SK-N-MC (cell line): ENCODE data around the gene RTL3.

ENCODE experiments used
- DNase-seq: peaks from one replicate; pipeline ENCODE4 v3.0.0-alpha.2; 2011; ENCODE audit warnings: low read depth, low spot score
- H3K27ac ChIP-seq: fragments of 200-600 bp; sonication (generic); 2 replicates; pipeline ENCODE4 v1.5.1; 2016; ENCODE audit warnings: mixed run types
- H3K36me3 ChIP-seq: fragments of 200-600 bp; sonication (generic); 2 replicates; pipeline ENCODE4 v1.6.1; 2017; ENCODE audit warnings: antibody characterized with exemption, low read length, mixed read lengths; ENCODE audit not compliant: insufficient read depth
- H3K4me3 ChIP-seq: fragments of 200-600 bp; sonication (generic); 2 replicates; pipeline ENCODE4 v1.5.1; 2016
- H3K9ac ChIP-seq: fragments of 200-600 bp; sonication (generic); 2 replicates; pipeline ENCODE4 v1.8.0; 2017; ENCODE audit warnings: mixed run types, mixed read lengths; ENCODE audit not compliant: insufficient read length
- H3K9me3 ChIP-seq: fragments of 200-600 bp; sonication (generic); 2 replicates; pipeline ENCODE4 v1.6.1; 2017; ENCODE audit warnings: low read depth, mild to moderate bottlenecking, antibody characterized with exemption, low read length, moderate library complexity, mixed read lengths
- EZH2 ChIP-seq: fragments of 200-600 bp; sonication (generic); IDR thresholded peaks from one replicate; pipeline ENCODE4 v1.6.1; 2017; ENCODE audit warnings: antibody characterized with exemption
- FOXP2 ChIP-seq: optimal IDR thresholded peaks from 2 replicates; pipeline ENCODE3; 2011; ENCODE audit warnings: mild to moderate bottlenecking, moderate library complexity; ENCODE audit not compliant: insufficient read depth; ENCODE audit errors: extremely low read length, control extremely low read depth
- POLR2AphosphoS5 ChIP-seq: IDR thresholded peaks from 2 replicates; pipeline ENCODE4 v1.6.1; 2012; ENCODE audit warnings: mild to moderate bottlenecking, low read depth, low read length, borderline replicate concordance

RTL3 gene

DNA sequence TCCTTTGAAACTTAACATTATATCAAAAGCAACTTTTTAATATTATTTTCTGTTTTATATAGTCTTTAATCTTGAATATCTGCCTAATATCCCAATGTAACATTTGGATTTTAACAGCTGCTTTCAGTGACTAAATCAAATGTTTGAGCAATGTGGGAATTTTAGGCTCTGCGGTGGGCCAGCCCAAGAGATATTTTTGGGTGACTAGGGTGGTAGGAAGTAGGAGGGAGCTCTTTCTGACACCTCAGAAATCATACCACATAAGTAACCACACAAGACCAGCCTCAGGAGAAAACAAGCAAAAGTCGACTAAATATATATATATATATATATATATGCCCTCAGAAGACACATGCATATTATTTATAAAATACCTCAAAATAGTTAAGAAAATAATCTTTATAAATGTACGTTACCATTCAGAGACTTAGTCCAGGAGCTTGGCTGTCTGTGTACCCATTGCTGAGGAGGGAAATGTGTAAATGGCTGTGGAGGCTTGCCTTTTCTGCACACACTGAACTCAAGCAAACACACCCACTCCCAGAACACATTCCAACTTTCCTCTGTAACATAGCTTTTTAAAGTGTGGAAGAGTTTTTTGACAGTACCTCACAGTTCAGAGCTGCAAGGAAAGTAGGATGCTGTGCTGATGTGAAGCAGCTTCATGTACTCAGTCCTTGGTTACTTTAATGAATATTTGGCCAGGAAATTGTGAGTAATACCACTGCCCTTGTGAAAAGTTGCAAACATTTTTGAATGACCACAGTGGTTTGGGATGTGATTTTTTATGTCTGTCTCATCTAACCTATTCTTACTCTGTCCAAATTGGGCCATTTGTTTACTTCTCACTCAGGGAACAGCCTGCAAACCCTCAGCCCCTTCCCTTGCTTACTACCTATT is at the start of gene RTL3:
TSS of gene RTL3 (minus strand) at position 484 of the 900 bp plus-strand sequence. CDS start 908 bp downstream, outside the sequence.
- Histone ChIP-seq H3K9me3 (no peaks in the 10 kb centered on the region), H3K27ac (no peak within 1 kb of the TSS), H3K36me3 (no peaks in the 10 kb centered on the region), H3K9ac (no peak within 1 kb of the TSS), H3K4me3 (no peak within 1 kb of the TSS)
- no peak for TF ChIP-seq EZH2
- TF ChIP-seq POLR2AphosphoS5 = no peak
- no peak for TF ChIP-seq FOXP2
- DNase-seq = no peak

DNA sequence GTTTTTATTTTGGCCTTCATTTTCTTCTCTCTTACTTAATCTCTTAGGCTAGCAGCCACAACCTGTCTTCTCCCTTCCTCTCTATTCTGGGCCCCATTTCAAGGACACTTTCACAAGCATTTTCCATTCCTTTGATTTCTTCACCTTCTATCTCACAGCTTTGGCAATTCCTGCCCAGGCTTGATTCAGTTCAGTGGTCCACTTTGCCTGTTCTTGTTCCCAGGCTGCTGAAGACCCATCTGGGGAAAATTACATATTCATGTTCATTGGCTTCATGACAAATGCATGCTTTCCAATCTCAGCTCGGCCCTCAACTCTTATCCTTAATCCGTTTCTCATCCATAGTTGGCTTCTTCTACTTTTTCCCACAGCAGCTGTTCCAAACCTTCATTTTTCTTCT is 49.7 kb upstream of the RTL3 start:
- no peak for DNase-seq
- Histone ChIP-seq H3K4me3 (no peak overlapping the region), H3K9me3 (no peaks in the 10 kb centered on the region), H3K27ac (peak overlapping the region; percentile 16; the same call in 1 of the 2 replicates), H3K36me3 (no peaks in the 10 kb centered on the region), H3K9ac (no peak overlapping the region)
- TF ChIP-seq EZH2 (no peak), FOXP2 (no peak), POLR2AphosphoS5 (no peak)

DNA sequence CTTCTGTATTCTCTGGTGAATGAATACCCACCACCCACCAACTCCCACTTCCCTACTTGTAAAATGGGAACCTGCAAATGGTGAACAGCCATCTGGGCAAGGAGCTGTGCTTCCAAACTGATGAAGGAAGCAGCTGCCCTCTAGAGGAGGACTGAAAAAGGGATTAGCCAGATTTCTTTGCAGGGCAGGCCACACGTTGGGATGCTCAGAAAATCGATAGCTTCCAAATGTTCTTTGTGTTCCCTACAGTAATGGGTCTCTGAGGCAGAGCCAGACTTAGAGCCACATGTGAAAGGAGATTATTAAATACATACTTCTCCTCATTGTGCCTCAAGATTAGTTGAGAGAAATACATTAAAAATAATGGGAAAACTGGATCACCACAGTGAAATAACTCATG is 49.1 kb upstream of the RTL3 start:
- no peak for DNase-seq
- Histone ChIP-seq H3K4me3 (no peak overlapping the region), H3K36me3 (no peaks in the 10 kb centered on the region), H3K27ac (0 out of 2 replicates have a peak overlapping the region, but pooled peaks have one; percentile 16), H3K9ac (no peak overlapping the region), H3K9me3 (no peaks in the 10 kb centered on the region)
- no peak for TF ChIP-seq FOXP2
- no peak for TF ChIP-seq EZH2
- TF ChIP-seq POLR2AphosphoS5 = no peak

DNA sequence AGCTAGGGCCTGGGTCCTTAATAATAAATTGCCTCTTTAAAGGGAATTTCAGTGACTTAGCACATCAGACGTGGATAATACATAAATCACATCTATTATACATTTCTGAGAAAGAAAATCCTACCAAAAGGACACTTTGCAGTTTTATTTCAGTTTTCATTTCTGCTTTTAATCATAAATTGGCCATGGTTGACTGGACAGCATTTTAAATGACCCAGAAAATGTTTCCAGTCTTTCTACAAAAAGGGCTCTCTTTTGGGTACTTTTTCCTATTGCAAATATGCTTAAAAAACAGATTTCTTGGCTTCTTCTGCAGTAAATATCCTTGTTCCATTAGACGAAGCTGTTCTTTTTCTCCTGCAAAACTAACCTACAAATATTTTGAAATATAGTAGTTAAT is 46.9 kb upstream of the RTL3 start:
- Histone ChIP-seq H3K4me3 (no peak overlapping the region), H3K9ac (no peak overlapping the region), H3K27ac (no peak overlapping the region), H3K9me3 (no peaks in the 10 kb centered on the region), H3K36me3 (no peaks in the 10 kb centered on the region)
- TF ChIP-seq EZH2 (no peak), FOXP2 (no peak), POLR2AphosphoS5 (no peak)
- DNase-seq = no peak

GRCh38 chrX:78693536-78693935 is 34.4 kb upstream of the RTL3 start:
- Histone ChIP-seq H3K27ac (no peak overlapping the region), H3K9me3 (no peaks in the 10 kb centered on the region), H3K9ac (no peak overlapping the region), H3K4me3 (no peak overlapping the region), H3K36me3 (no peaks in the 10 kb centered on the region)
- DNase-seq = no peak
- TF ChIP-seq POLR2AphosphoS5 (no peak), FOXP2 (no peak)

- no peak for TF ChIP-seq FOXP2
- TF ChIP-seq EZH2 = no peak
- no peak for TF ChIP-seq POLR2AphosphoS5
- H3K9ac ChIP-seq = no peak overlapping the region
- H3K9me3 ChIP-seq = no peaks in the 10 kb centered on the region
- H3K36me3 ChIP-seq = no peaks in the 10 kb centered on the region
- no peak for DNase-seq
- no peak overlapping the region for H3K27ac ChIP-seq
- H3K4me3 ChIP-seq = no peak overlapping the region
Observed at GRCh38 chrX:78693012-78693411, 33.9 kb upstream of the RTL3 start.

DNA sequence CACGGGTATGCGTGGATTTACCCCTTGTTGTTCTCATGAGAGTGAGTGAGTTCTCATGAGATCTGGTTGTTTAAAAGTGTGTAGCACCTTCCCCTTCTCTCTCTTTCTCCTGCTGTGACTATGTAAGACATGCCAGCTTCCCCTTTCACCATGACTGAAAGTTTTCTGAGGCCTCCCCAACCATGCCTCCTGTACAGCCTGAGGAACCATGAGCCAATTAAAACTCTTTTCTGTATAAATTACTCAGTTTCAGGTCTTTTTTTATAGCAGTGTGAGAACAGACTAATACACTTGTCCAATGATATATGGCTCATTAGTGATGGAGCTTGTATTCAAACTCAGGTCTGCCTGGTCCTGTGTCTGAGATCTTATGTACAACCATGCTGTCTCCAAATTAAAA is 28.5 kb upstream of the RTL3 start:
- no peak for DNase-seq
- Histone ChIP-seq H3K27ac (no peak overlapping the region), H3K36me3 (no peaks in the 10 kb centered on the region), H3K9ac (no peak overlapping the region), H3K4me3 (no peak overlapping the region), H3K9me3 (no peaks in the 10 kb centered on the region)
- TF ChIP-seq POLR2AphosphoS5 (no peak), EZH2 (no peak), FOXP2 (no peak)

DNA sequence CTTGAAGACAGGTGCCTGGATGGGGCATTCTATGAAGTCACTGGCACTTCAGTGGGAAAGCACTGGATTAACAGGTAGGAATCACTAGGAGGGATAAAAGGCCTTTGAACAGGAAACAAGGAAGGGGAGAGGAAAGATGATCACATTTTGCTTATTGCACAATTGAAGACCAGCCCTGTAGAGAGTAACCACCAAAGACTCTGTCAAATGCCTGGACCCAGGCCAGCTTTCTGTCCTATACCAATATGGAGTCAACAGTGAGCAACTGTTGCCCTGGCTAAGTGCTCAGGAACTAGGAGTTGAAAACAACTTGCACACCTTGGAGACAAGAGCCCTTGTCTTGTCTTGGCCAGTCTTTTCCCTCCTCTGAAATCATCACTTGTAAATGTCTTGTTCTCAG is 14.1 kb upstream of the RTL3 start:
- Histone ChIP-seq H3K27ac (no peak overlapping the region), H3K36me3 (no peaks in the 10 kb centered on the region), H3K9ac (no peak overlapping the region), H3K9me3 (no peaks in the 10 kb centered on the region), H3K4me3 (no peak overlapping the region)
- DNase-seq = no peak
- TF ChIP-seq POLR2AphosphoS5 (no peak), FOXP2 (no peak), EZH2 (no peak)

- Histone ChIP-seq H3K36me3 (no peaks in the 10 kb centered on the region), H3K4me3 (no peak overlapping the region), H3K27ac (peak overlapping the region; percentile 74), H3K9me3 (no peaks in the 10 kb centered on the region), H3K9ac (no peak overlapping the region)
- DNase-seq = no peak
- TF ChIP-seq POLR2AphosphoS5 = no peak
- TF ChIP-seq FOXP2 = no peak
- TF ChIP-seq EZH2 = no peak
Observed at GRCh38 chrX:78665342-78665741, 6.2 kb upstream of the RTL3 start.
